Esophagus squamous epithelium (tissue), 5 donors: ENCODE data around the gene SUPT3H. TPM values are rescaled to one million over a fixed set of nuclear protein-coding genes. Genes with fewer than 3 reads are reported as not detected.

Experiments
- DNase-seq: peaks from one replicate; lab custom pipeline; 2025; lab: John Stamatoyannopoulos, UW
- H3K27ac ChIP-seq, 4 donors: fragments of 200-600 bp; sonication (generic); one replicate each; pipeline ENCODE4 v1.5.1; 2016 to 2019; ENCODE audit warnings: mild to moderate bottlenecking in 1 of 4
- H3K27me3 ChIP-seq, 4 donors: fragments of 200-600 bp; sonication (generic); 1 replicate in 3 of 4; 2 replicates in 1 of 4; pipeline versions ENCODE4 v1.5.1 to v1.6.0; 2017 to 2021; ENCODE audit warnings: antibody characterized with exemption in 1 of 4
- H3K36me3 ChIP-seq, 3 donors: fragments of 200-600 bp; sonication (generic); one replicate each; pipeline ENCODE4 v1.5.1; 2016 to 2019
- H3K4me1 ChIP-seq, 3 donors: fragments of 200-600 bp; sonication (generic); one replicate each; pipeline ENCODE4 v1.5.1; 2017 to 2019
- H3K4me3 ChIP-seq, 4 donors: fragments of 200-600 bp; sonication (generic); 1 replicate in 3 of 4; 2 replicates in 1 of 4; pipeline ENCODE4 v1.5.1; 2016 to 2019; ENCODE audit warnings: mild to moderate bottlenecking in 2 of 4, moderate library complexity in 1 of 4
- H3K9me3 ChIP-seq, 3 donors: fragments of 200-600 bp; sonication (generic); one replicate each; pipeline ENCODE4 v1.5.1; 2016 to 2019
- POLR2A ChIP-seq, 4 donors: fragments of 450-650 bp; IDR thresholded peaks; one replicate each; pipeline ENCODE4 v1.6.1; 2017; ENCODE audit warnings: antibody characterized with exemption in 4 of 4, mild to moderate bottlenecking in 4 of 4, moderate library complexity in 3 of 4
- WGBS, 2 donors: methylation state at CpG; one replicate each; pipeline ENCODE4 v1.1.5; 2018; 5-methylcytosine and 5-hydroxymethylcytosine counted together
- intact Hi-C: fragments of 100-400 bp; cut with DNase I; formaldehyde crosslinking; loops from one replicate; pipeline ENCODE4 v1.15.0; 2022
- total RNA-seq, 4 donors: library from RNA; depleted of rRNA; stranded (reverse); fragments of >200 nt; gene quantifications; one replicate each; pipeline ENCODE4 v1.1.0, GENCODE V29; 2016
- TF ChIP-seq, protein P1 (sequence below), 6 experiments: fragments of 450-650 bp in 4 of 6; fragments of 200-600 bp in 2 of 6; sonication (generic) in 2 of 6; IDR thresholded peaks; one replicate each; pipeline ENCODE4 v1.5.1; 2016 to 2019; ENCODE audit warnings: antibody characterized with exemption in 6 of 6, mild to moderate bottlenecking in 4 of 6, moderate library complexity in 4 of 6
- donor health status: DM: yes; HTN: yes; CAD: no.

SUPT3H gene
- total RNA-seq, 4 donors from 2014 or later, result 3.6 to 10.9 (median 5.3) TPM

DNA sequence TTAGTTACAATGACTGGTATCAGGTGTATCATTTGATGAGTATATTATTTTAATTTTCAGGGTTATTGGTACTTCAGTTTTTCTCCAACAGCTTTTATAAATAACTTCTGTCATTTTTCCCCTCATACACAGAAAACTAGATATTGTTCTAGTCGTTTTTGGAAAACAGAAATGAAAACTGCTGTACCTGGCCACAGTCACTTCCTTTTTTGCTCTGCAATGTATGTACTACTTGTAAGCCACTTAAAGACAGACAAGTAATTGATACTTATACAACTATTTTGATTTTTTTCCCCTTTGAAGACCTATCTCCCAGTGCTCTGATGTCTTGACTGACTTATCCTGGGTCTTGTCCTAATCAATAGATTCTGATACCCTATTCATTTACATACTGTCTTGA is 268.2 kb downstream of the SUPT3H start:
- no peak overlapping the region for H3K4me3 ChIP-seq
- H3K9me3 ChIP-seq, result no peaks in the 10 kb centered on the region
- no peak for DNase-seq
- no peak overlapping the region for H3K27ac ChIP-seq
- H3K4me1 ChIP-seq, result no peaks in the 10 kb centered on the region
- intact Hi-C loops, result no loop called here
- WGBS, 2 donors, result 38 to 52% methylated on average over 1 of the region's 1 CpG
- H3K27me3 ChIP-seq, result no peaks in the 10 kb centered on the region
- no peak for TF ChIP-seq POLR2A (IDR thresholded peaks at IDR 0.05)
- TF ChIP-seq, protein P1, sequence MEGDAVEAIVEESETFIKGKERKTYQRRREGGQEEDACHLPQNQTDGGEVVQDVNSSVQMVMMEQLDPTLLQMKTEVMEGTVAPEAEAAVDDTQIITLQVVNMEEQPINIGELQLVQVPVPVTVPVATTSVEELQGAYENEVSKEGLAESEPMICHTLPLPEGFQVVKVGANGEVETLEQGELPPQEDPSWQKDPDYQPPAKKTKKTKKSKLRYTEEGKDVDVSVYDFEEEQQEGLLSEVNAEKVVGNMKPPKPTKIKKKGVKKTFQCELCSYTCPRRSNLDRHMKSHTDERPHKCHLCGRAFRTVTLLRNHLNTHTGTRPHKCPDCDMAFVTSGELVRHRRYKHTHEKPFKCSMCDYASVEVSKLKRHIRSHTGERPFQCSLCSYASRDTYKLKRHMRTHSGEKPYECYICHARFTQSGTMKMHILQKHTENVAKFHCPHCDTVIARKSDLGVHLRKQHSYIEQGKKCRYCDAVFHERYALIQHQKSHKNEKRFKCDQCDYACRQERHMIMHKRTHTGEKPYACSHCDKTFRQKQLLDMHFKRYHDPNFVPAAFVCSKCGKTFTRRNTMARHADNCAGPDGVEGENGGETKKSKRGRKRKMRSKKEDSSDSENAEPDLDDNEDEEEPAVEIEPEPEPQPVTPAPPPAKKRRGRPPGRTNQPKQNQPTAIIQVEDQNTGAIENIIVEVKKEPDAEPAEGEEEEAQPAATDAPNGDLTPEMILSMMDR (IDR thresholded peaks at IDR 0.05), result no peak
- H3K36me3 ChIP-seq, result no peaks in the 10 kb centered on the region

- Histone ChIP-seq H3K4me1 (no peaks in the 10 kb centered on the region), H3K9me3 (no peaks in the 10 kb centered on the region), H3K27me3 (no peaks in the 10 kb centered on the region), H3K4me3 (no peak overlapping the region), H3K27ac (no peak overlapping the region), H3K36me3 (no peaks in the 10 kb centered on the region)
- TF ChIP-seq, protein P1 (IDR thresholded peaks at IDR 0.05), result no peak
- no peak for TF ChIP-seq POLR2A (IDR thresholded peaks at IDR 0.05)
- WGBS, 2 donors, result 95 to 98% methylated on average over 2 of the region's 2 CpGs
- intact Hi-C loops, result no loop called here
- DNase-seq, result no peak
Observed at GRCh38 chr6:45105170-45105820, 272.4 kb downstream of the SUPT3H start.

GRCh38 chr6:45104429-45104828 is 273.3 kb downstream of the SUPT3H start:
- intact Hi-C loops, result no loop called here
- Histone ChIP-seq H3K36me3 (no peaks in the 10 kb centered on the region), H3K9me3 (no peaks in the 10 kb centered on the region), H3K27ac (no peak overlapping the region), H3K4me1 (no peaks in the 10 kb centered on the region), H3K4me3 (no peak overlapping the region), H3K27me3 (no peaks in the 10 kb centered on the region)
- DNase-seq, result no peak
- TF ChIP-seq POLR2A (IDR thresholded peaks at IDR 0.05), result no peak
- TF ChIP-seq, protein P1 (IDR thresholded peaks at IDR 0.05), result no peak
- WGBS, 2 donors, result 20 to 77% methylated on average over 1 of the region's 1 CpG

DNA sequence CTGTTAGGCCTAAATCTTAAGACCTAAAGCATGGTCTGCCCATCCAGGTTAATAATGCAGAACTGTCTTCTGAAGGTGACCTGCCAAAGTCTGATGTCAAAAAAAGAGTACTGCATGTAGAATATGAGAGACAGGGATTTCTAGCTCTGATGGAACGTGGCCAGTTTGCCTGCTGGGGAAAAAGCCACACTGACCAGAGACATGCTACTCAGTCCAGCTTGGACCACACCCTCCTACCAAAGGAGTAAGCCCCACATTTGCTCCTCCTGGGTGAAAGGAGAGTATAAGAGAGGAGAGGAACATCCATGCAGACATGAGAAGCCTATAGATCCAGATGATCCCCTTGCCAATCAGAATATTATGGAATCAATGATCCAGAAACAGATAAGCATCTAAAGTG is 279.5 kb downstream of the SUPT3H start:
- Histone ChIP-seq H3K36me3 (no peaks in the 10 kb centered on the region), H3K4me1 (no peaks in the 10 kb centered on the region), H3K27ac (no peak overlapping the region), H3K9me3 (no peaks in the 10 kb centered on the region), H3K4me3 (no peak overlapping the region), H3K27me3 (no peaks in the 10 kb centered on the region)
- 70 to 100% methylated on average over 1 of the region's 1 CpG for WGBS, 2 donors
- DNase-seq, result no peak
- intact Hi-C loops, result no loop called here
- TF ChIP-seq POLR2A (IDR thresholded peaks at IDR 0.05), result no peak
- TF ChIP-seq, protein P1 (IDR thresholded peaks at IDR 0.05), result no peak

GRCh38 chr6:45094831-45095230 is 282.9 kb downstream of the SUPT3H start:
- 76 to 83% methylated on average over 4 of the region's 4 CpGs for WGBS, 2 donors
- no peak for TF ChIP-seq POLR2A (IDR thresholded peaks at IDR 0.05)
- TF ChIP-seq, protein P1 (IDR thresholded peaks at IDR 0.05), result no peak
- DNase-seq, result no peak
- intact Hi-C loops, result no loop called here
- Histone ChIP-seq H3K27me3 (no peaks in the 10 kb centered on the region), H3K4me3 (no peak overlapping the region), H3K36me3 (no peaks in the 10 kb centered on the region), H3K27ac (no peak overlapping the region), H3K9me3 (no peaks in the 10 kb centered on the region), H3K4me1 (no peaks in the 10 kb centered on the region)
